ENCODE results near the gene CDYL2. TPM values are rescaled to one million over a fixed set of nuclear protein-coding genes. Genes with fewer than 3 reads are reported as not detected.

Gene CDYL2
- total RNA-seq, 2 donors from 2014 or later: 4.6 to 20.4 TPM

DNA sequence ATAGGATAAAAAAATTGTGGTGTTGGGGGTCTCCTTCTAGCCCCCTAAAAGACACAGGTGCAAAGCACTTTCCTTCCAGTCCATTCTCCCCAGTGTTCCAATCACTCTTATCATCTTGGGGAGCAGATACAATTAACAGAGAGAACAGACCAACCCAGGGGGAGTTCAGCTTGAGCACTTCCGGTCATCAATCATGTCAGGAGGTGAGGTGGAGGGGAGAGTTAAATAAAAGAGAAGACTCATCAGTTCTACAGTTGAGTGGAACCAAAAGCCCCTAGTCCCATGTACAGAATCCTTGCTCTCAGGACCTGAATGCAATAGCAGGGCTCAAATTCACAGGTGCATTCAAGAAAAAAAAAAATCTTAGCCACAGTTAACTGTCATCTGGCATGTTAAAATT is 141.3 kb downstream of the CDYL2 start:
- DNase-seq (ENCODE audit: low spot score) (no peak), ATAC-seq (ENCODE audit: insufficient number of reproducible peaks, low FRiP score, low read depth) (no peak)
- no peak overlapping the region for H3K4me3 ChIP-seq

DNA sequence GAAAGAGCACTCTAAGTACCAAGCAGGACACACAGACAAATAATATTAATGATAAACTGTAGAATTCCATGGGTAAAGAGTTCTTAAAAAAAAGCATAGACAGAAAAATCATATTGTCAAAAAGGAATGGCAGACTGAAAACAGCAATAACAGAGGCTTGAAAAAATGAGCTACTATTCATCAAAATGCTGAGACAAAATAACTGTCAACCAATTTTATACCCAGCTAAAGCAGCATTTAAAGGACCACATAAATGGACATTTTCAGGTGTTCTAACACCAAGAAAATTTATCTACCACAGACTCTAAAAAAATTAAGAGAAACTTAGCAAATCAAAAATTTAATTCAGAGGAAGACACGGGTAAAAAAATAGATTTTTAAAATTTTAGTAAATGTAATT is 144.5 kb downstream of the CDYL2 start:
- Histone ChIP-seq H3K27me3 (replicated peaks; ENCODE audit: insufficient read depth) (no peaks in the 10 kb centered on the region), H3K36me3 (no peaks in the 10 kb centered on the region), H3K4me1 (ENCODE audit: control insufficient read depth in 1 of 2, low read depth in 2 of 2) (no peaks in the 10 kb centered on the region), H3K4me3 (no peak overlapping the region), H3K27ac (no peak overlapping the region), H3K9me3 (no peaks in the 10 kb centered on the region)
- ATAC-seq (ENCODE audit: insufficient number of reproducible peaks, low FRiP score, low read depth) (no peak), DNase-seq (ENCODE audit: low spot score) (no peak)
- TF ChIP-seq, protein P1, sequence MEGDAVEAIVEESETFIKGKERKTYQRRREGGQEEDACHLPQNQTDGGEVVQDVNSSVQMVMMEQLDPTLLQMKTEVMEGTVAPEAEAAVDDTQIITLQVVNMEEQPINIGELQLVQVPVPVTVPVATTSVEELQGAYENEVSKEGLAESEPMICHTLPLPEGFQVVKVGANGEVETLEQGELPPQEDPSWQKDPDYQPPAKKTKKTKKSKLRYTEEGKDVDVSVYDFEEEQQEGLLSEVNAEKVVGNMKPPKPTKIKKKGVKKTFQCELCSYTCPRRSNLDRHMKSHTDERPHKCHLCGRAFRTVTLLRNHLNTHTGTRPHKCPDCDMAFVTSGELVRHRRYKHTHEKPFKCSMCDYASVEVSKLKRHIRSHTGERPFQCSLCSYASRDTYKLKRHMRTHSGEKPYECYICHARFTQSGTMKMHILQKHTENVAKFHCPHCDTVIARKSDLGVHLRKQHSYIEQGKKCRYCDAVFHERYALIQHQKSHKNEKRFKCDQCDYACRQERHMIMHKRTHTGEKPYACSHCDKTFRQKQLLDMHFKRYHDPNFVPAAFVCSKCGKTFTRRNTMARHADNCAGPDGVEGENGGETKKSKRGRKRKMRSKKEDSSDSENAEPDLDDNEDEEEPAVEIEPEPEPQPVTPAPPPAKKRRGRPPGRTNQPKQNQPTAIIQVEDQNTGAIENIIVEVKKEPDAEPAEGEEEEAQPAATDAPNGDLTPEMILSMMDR (IDR thresholded peaks at IDR 0.05): no peak

More for the DNA sequence above, 141.3 kb downstream of the CDYL2 start:
- no peaks in the 10 kb centered on the region for H3K36me3 ChIP-seq
- H3K27me3 ChIP-seq (replicated peaks; ENCODE audit: insufficient read depth): no peaks in the 10 kb centered on the region
- no peaks in the 10 kb centered on the region for H3K4me1 ChIP-seq (ENCODE audit: control insufficient read depth in 1 of 2, low read depth in 2 of 2)
- no peaks in the 10 kb centered on the region for H3K9me3 ChIP-seq
- no peak overlapping the region for H3K27ac ChIP-seq
- TF ChIP-seq, protein P1 (IDR thresholded peaks at IDR 0.05): no peak

DNA sequence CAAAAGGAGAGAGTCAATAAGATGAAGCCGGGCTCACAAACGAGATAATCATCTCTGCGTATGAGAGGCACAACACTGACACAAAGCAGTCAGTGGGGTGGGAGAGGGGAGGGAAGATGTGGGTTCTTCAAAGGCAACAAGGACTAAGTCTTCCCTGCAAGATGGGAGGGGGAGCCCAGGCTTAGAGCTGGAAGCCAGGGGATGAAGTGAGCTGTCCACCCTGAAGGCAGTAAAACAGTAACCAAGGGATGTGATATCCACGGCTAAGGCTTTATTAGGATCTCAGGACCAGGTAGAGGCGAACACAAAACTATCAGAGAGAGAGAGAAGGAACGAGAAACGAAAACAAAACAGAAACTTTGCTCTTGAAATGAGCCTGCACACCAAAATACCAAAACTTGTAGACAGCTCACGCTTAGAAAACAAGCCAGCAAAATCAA is 147.7 kb downstream of the CDYL2 start:
- Histone ChIP-seq H3K27ac (no peak overlapping the region), H3K36me3 (no peaks in the 10 kb centered on the region), H3K4me3 (no peak overlapping the region), H3K9me3 (no peaks in the 10 kb centered on the region), H3K27me3 (replicated peaks; ENCODE audit: insufficient read depth) (no peaks in the 10 kb centered on the region), H3K4me1 (ENCODE audit: control insufficient read depth in 1 of 2, low read depth in 2 of 2) (no peaks in the 10 kb centered on the region)
- TF ChIP-seq, protein P1 (IDR thresholded peaks at IDR 0.05): no peak
- DNase-seq (ENCODE audit: low spot score): no peak
- no peak for ATAC-seq (ENCODE audit: insufficient number of reproducible peaks, low FRiP score, low read depth)

DNA sequence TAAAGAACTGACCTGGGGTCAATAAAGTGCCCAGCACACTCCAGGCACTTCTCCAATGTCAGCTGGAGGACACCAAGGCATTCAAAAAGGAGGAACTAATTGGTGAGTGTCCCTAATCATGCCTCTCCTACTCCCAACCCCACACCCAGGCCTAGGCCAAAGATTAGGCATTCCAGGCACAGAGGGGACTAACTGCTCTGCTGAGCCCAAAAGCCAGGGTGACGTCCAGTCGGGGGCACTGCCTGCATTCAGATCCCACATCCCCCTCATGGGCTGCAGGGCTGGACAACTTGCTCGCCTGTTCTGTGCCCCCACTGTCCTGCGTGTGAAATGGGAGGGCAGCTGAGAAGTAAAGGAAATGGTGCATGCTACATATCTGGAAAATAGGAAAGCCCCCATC is 148.2 kb downstream of the CDYL2 start:
- TF ChIP-seq, protein P1 (IDR thresholded peaks at IDR 0.05): no peak
- ATAC-seq (ENCODE audit: insufficient number of reproducible peaks, low FRiP score, low read depth) (no peak), DNase-seq (ENCODE audit: low spot score) (no peak)
- no peaks in the 10 kb centered on the region for H3K36me3 ChIP-seq
- no peak overlapping the region for H3K27ac ChIP-seq
- H3K27me3 ChIP-seq (replicated peaks; ENCODE audit: insufficient read depth): no peaks in the 10 kb centered on the region
- no peaks in the 10 kb centered on the region for H3K9me3 ChIP-seq
- H3K4me3 ChIP-seq: no peak overlapping the region
- no peaks in the 10 kb centered on the region for H3K4me1 ChIP-seq (ENCODE audit: control insufficient read depth in 1 of 2, low read depth in 2 of 2)

DNA sequence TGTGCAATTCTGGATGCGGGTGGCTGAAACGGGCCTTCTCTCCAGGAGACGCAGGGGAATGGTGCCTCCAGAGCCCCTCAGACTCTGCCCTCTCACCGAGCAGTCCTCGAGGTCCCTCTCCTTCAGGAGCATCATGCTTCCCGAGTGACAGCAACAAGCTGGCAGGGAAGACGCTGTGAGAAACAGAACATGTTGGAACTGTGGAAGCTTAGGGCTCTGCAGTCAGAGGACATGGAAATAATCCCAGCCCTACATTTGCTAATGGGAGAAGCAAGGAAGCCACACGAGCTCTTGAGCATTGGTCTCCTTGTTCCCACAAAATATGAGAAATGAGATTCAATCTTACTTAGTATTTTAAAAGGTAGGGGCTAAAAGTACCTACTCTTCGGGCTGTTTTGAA is 148.6 kb downstream of the CDYL2 start:
- Histone ChIP-seq H3K9me3 (no peaks in the 10 kb centered on the region), H3K4me3 (no peak overlapping the region), H3K27ac (no peak overlapping the region), H3K36me3 (no peaks in the 10 kb centered on the region), H3K27me3 (replicated peaks; ENCODE audit: insufficient read depth) (no peaks in the 10 kb centered on the region), H3K4me1 (ENCODE audit: control insufficient read depth in 1 of 2, low read depth in 2 of 2) (no peaks in the 10 kb centered on the region)
- ATAC-seq (ENCODE audit: insufficient number of reproducible peaks, low FRiP score, low read depth) (no peak), DNase-seq (ENCODE audit: low spot score) (no peak)
- TF ChIP-seq, protein P1 (IDR thresholded peaks at IDR 0.05): no peak

All from thoracic aorta (tissue), 2 donors.